ENCODE results near the gene PNLDC1.

DNA sequence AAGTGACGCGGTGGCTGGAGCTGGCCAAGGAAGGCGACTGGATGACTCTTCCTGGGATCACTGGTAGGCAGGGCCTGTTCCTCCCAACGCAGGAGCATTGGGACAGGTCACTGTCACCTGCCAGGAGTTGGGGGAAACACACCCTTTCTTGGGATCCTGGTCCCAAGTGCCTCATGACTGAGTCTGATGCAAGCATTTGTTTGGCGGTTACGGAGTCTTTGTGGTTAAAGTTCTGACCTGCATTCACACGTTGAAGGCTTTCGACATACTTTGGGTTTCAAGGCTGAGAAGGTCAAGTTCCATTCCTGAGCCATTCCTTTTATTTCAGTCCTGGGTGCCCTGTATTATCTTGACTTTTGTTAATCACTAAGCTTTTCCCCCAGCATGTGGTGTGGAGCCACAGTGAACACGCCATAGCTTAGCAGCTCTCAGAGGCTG lies 6.0 kb downstream of the PNLDC1 start:
- TF ChIP-seq CTCF (IDR thresholded peaks at IDR 0.05; ENCODE audit: low read depth, low read length, poor library complexity, severe bottlenecking) (no peak), EZH2phosphoT487 (IDR thresholded peaks at IDR 0.05; ENCODE audit: borderline replicate concordance, low read length) (no peak)
